ENCODE data around the gene SLC39A11. TPM values are rescaled to one million over a fixed set of nuclear protein-coding genes. Genes with fewer than 3 reads are reported as not detected.

The SLC39A11 gene
- total and polyA plus RNA-seq, 3 donors from 2014 or later: 11.4 to 18.6 (median 18.0) TPM

GRCh38 chr17:72631568-72631948 is 460.9 kb downstream of the SLC39A11 start:
- H3K36me3 ChIP-seq (ENCODE audit: low read depth, missing control alignments): no peaks in the 10 kb centered on the region
- no peak for DNase-seq
- no peaks in the 10 kb centered on the region for H3K27me3 ChIP-seq
- H3K4me1 ChIP-seq: no peaks in the 10 kb centered on the region
- intact Hi-C loops (cut with DNase I; ENCODE audit: low total_unique reads): no loop called here
- H3K4me3 ChIP-seq: no peak overlapping the region
- WGBS, 2 donors: 87 to 89% methylated on average over 9 of the region's 9 CpGs
- TF ChIP-seq POLR2A (IDR thresholded peaks at IDR 0.05): no peak
- H3K27ac ChIP-seq: no peak overlapping the region
- no peaks in the 10 kb centered on the region for H3K9me3 ChIP-seq

- Histone ChIP-seq H3K9me3 (no peaks in the 10 kb centered on the region), H3K27me3 (no peaks in the 10 kb centered on the region), H3K27ac (no peak overlapping the region), H3K4me1 (no peaks in the 10 kb centered on the region), H3K4me3 (no peak overlapping the region), H3K36me3 (ENCODE audit: low read depth, missing control alignments) (no peaks in the 10 kb centered on the region)
- intact Hi-C loops (cut with DNase I; ENCODE audit: low total_unique reads): no loop called here
- no peak for DNase-seq
- TF ChIP-seq CTCF (IDR thresholded peaks at IDR 0.05) (no peak), POLR2A (IDR thresholded peaks at IDR 0.05) (no peak)
Measured at GRCh38 chr17:72624652-72625051, 467.8 kb downstream of the SLC39A11 start.

GRCh38 chr17:72624226-72624625 is 468.3 kb downstream of the SLC39A11 start:
- WGBS, 2 donors: 46 to 49% methylated on average over 3 of the region's 3 CpGs
- Histone ChIP-seq H3K36me3 (ENCODE audit: low read depth, missing control alignments) (no peaks in the 10 kb centered on the region), H3K9me3 (no peaks in the 10 kb centered on the region), H3K27me3 (no peaks in the 10 kb centered on the region), H3K4me1 (no peaks in the 10 kb centered on the region), H3K4me3 (no peak overlapping the region), H3K27ac (no peak overlapping the region)
- TF ChIP-seq CTCF (IDR thresholded peaks at IDR 0.05) (no peak), POLR2A (IDR thresholded peaks at IDR 0.05) (no peak)
- intact Hi-C loops (cut with DNase I; ENCODE audit: low total_unique reads): no loop called here
- no peak for DNase-seq

- 59 to 62% methylated on average over 17 of the region's 17 CpGs for WGBS, 2 donors
- intact Hi-C loops (cut with DNase I; ENCODE audit: low total_unique reads): no loop called here
- H3K4me1 ChIP-seq: no peaks in the 10 kb centered on the region
- H3K9me3 ChIP-seq: no peaks in the 10 kb centered on the region
- no peak overlapping the region for H3K4me3 ChIP-seq
- no peak overlapping the region for H3K27ac ChIP-seq
- TF ChIP-seq POLR2A (IDR thresholded peaks at IDR 0.05): no peak
- TF ChIP-seq CTCF (IDR thresholded peaks at IDR 0.05): no peak
- no peaks in the 10 kb centered on the region for H3K27me3 ChIP-seq
- no peak for DNase-seq
- H3K36me3 ChIP-seq (ENCODE audit: low read depth, missing control alignments): no peaks in the 10 kb centered on the region
Measured at GRCh38 chr17:72622661-72623433, 469.6 kb downstream of the SLC39A11 start.

- Histone ChIP-seq H3K27ac (no peak overlapping the region), H3K9me3 (no peaks in the 10 kb centered on the region), H3K27me3 (no peaks in the 10 kb centered on the region), H3K4me1 (peaks cover under 1% of the 10 kb centered on the region), H3K4me3 (no peak overlapping the region), H3K36me3 (ENCODE audit: low read depth, missing control alignments) (no peaks in the 10 kb centered on the region)
- no peak for DNase-seq
- WGBS, 2 donors: 90 to 94% methylated on average over 7 of the region's 7 CpGs
- intact Hi-C loops (cut with DNase I; ENCODE audit: low total_unique reads): no loop called here
- TF ChIP-seq CTCF (IDR thresholded peaks at IDR 0.05) (no peak), POLR2A (IDR thresholded peaks at IDR 0.05) (no peak)
Measured at GRCh38 chr17:72619976-72620650, 472.4 kb downstream of the SLC39A11 start.

All from testis (tissue), 3 donors.